GM18861 (cell line): ENCODE results near the gene LDLRAD3.

ENCODE experiments used
- ATAC-seq: cut with Tn5 transposase; IDR thresholded peaks from one replicate; pipeline ENCODE4 v1.9.1; 2021; ENCODE audit not compliant: unreplicated experiment

Gene LDLRAD3

GRCh38 chr11:36070213-36070953 is 126.5 kb downstream of the LDLRAD3 start:
- ATAC-seq, result no peak

- no peak for ATAC-seq
Observed at GRCh38 chr11:36070954-36071330, 127.1 kb downstream of the LDLRAD3 start.

DNA sequence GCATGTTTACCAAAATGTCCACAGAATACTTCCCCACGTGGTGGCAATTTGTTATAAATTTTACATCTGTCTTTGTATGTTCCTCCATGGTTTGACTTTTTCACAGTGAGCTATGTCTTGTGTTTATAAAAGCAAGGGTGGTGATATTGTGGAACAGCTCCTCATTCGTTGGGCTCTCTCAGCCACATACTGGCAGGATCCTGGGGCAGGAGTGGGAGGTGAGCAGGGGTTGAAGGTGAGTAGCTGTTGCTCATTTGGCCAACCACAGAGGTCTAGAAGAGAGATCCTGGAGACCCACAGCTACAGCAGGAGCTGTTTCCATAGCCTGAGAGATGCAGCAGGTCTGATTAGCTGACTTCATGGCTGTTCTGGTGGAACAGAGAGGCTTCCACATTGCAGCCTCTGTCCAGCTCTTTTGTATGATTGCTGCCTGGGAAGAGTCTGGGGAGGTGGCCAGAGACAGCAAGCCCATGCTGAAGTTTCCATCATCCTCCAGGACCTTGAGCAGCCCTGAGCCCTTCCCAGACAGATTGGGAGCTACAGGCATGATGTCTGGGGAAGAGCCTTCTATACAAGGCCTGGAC is 128.1 kb downstream of the LDLRAD3 start:
- ATAC-seq, result no peak

GRCh38 chr11:36073411-36074203 is 129.7 kb downstream of the LDLRAD3 start:
- no peak for ATAC-seq

DNA sequence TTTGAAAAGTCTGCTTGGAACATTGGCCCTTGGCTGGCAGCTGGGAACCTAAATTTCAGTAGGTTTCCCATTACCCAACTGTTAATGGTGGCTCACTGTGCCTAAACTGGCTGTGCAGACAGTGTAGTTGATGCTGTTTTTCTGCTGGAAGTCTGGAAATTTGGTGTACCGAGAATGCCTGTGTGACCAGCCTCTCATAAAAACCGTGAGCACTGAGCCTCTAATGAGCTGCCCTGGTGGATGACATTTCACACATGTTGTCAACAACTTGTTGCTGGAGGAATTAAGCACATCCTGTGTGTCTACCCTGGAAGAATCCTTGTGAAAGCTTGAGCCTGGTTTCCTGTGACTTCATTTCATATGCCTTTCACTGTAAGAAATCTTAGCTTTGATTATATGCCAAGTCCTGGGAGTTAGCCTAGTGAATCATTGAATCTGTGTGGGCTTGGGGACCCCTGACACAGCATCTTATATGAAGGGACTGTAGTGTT is 131.1 kb downstream of the LDLRAD3 start:
- no peak for ATAC-seq

GRCh38 chr11:36077368-36077767 is 133.5 kb downstream of the LDLRAD3 start:
- no peak for ATAC-seq

- no peak for ATAC-seq
Observed at GRCh38 chr11:36077886-36078685, 134.2 kb downstream of the LDLRAD3 start.

DNA sequence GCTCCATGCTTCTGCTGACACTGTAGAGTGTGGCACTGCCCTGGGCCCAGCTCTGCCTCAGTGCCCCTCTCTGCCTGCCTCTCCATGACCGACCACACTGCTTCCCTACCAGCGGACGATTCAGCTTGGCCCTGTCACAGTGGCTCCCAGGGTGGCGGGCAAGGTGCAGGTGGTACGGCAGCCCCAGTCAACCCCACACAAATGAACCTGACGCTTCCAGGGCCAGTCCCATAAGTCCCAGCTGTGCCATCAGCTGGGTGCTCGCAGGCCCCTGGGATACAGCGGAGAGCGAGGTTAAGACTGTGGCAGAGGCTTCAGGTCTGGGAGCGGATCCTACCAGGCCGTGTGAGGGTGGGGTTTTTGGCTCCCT is 134.8 kb downstream of the LDLRAD3 start:
- no peak for ATAC-seq

DNA sequence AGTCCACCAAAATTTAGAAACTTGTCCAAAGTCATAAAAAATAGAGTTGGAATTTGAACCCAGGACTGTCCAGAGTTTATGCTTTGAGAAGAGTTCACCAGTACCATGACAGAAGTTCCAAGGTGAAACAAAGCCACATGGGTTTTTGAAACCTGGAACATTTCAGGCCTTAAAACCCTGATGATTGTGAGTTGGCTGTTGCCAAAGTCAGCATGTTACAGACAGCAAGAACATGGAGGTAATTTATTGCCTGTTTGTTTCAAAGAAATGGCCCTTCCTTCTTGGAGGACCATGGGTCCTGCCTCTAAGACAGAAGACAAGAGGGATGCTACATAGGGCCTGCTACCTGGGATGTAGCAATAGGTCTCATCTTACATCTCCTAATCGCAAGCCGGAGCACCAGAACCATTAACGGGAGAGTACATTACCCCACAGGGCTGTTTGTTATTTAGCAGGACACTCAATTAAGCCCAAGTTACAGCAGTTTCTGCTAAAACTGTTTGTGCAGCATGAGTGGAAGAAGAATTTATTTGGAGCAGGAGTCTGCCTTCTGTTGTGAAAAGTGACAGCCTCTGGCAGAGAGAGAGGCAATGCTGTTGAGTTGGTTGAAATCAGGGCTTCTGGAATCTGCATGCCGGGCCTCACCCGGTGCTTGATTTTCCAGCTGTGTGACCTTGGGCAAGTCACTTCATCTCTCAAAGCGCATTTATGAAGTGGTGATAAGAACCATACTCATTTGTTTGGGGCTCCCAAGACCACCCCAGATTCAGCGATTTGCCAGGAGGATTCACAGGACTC is 136.2 kb downstream of the LDLRAD3 start:
- no peak for ATAC-seq

DNA sequence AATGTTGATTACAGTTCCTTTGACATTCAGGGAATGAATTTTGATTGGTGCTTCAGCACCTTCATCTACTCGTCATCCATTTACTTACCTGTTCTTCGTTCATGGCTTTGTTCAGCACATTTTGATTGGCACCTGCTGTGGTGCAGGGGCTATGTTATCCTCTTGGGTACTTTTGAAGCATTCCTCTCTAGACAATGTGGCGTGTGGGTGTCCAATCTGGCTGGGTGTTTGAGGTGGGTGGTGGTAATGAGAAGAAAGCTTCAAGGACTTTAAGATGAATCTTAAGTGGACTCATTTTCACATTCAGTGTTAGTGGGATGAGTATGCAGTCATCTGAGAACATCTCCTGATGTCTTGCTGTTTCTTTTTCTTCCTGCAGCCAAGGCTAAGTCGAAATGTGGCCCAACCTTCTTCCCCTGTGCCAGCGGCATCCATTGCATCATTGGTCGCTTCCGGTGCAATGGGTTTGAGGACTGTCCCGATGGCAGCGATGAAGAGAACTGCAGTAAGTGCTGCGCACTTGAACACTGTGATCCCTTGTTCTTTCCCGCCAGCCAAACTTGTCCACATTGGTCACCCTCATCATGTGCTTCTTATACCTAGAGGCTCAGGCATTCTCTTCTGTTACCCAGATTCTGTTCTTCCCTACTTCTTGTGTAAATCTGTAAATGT is 137.5 kb downstream of the LDLRAD3 start:
- ATAC-seq, result no peak

GRCh38 chr11:36086366-36086765 is 142.5 kb downstream of the LDLRAD3 start:
- ATAC-seq, result no peak

- no peak for ATAC-seq
Observed at GRCh38 chr11:36088266-36088972, 144.6 kb downstream of the LDLRAD3 start.

GRCh38 chr11:36089920-36090319 is 146.1 kb downstream of the LDLRAD3 start:
- ATAC-seq, result no peak

GRCh38 chr11:36090356-36091109 is 146.7 kb downstream of the LDLRAD3 start:
- no peak for ATAC-seq

DNA sequence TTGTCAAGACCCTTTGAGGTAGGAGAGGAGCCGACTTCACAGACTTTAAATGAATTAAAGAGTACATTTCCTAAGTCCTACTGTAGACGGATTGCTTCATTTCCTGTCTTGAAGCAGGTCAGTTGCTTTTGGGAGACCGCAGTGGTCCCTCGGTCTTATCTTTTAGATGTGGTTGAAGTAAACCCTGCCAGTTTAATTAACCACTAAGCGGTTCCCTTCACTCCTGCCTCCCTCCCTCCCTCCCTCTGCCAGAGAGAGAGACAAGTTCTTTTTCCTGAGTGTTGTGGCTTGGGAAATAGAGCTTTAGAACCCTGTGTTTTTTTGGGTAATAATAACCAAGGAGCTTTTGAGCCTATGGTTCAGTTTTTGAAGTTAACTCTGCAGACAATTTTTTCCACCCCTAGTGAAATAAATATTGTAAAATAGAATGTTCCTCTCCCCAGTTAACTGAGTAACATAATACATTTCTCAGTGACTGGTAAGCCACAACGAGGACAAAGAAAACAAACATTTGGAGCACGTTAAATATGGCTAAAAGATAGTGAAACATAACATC is 147.5 kb downstream of the LDLRAD3 start:
- ATAC-seq, result no peak

GRCh38 chr11:36092314-36093030 is 148.6 kb downstream of the LDLRAD3 start:
- ATAC-seq, result no peak

GRCh38 chr11:36093548-36093947 is 149.7 kb downstream of the LDLRAD3 start:
- no peak for ATAC-seq
